HPDE6-E6E7 (cell line): ENCODE data around the gene ELP6.

Experiments
- DNase-seq: peaks from one replicate; pipeline ENCODE4 v3.0.0; 2011; ENCODE audit warnings: missing footprints; ENCODE audit errors: extremely low spot score

The ELP6 gene

GRCh38 chr3:47513125-47513929, at the start of gene ELP6:
Gene ELP6, minus strand, starts transcription at chr3:47513712. Its CDS starts 122 bp downstream, at chr3:47513590.
- peak; percentile 64 for DNase-seq

- no peak for DNase-seq
Measured at GRCh38 chr3:47556351-47556750, 42.8 kb upstream of the ELP6 start.

GRCh38 chr3:47554335-47554734, 40.8 kb upstream of the ELP6 start:
- DNase-seq, result no peak

- no peak for DNase-seq
Measured at GRCh38 chr3:47553407-47553806, 39.9 kb upstream of the ELP6 start.

GRCh38 chr3:47542471-47543173, 29.1 kb upstream of the ELP6 start:
- DNase-seq, result no peak

GRCh38 chr3:47541583-47542108, 28.1 kb upstream of the ELP6 start:
- DNase-seq, result no peak

- no peak for DNase-seq
Measured at GRCh38 chr3:47540281-47540680, 26.8 kb upstream of the ELP6 start.

- no peak for DNase-seq
Measured at GRCh38 chr3:47536967-47537366, 23.5 kb upstream of the ELP6 start.

- DNase-seq, result no peak
Measured at GRCh38 chr3:47536221-47536891, 22.8 kb upstream of the ELP6 start.

- no peak for DNase-seq
Measured at GRCh38 chr3:47533996-47534454, 20.5 kb upstream of the ELP6 start.

GRCh38 chr3:47533481-47533880, 20.0 kb upstream of the ELP6 start:
- DNase-seq, result no peak

- no peak for DNase-seq
Measured at GRCh38 chr3:47527952-47528725, 14.6 kb upstream of the ELP6 start.

GRCh38 chr3:47525617-47526016, 12.1 kb upstream of the ELP6 start:
- DNase-seq, result no peak

GRCh38 chr3:47523310-47524073, 10.0 kb upstream of the ELP6 start:
- no peak for DNase-seq

- peak; percentile 39 for DNase-seq
Measured at GRCh38 chr3:47522082-47522987, 8.8 kb upstream of the ELP6 start.

GRCh38 chr3:47520756-47521155, 7.2 kb upstream of the ELP6 start:
- DNase-seq, result no peak

- no peak for DNase-seq
Measured at GRCh38 chr3:47517937-47518336, 4.4 kb upstream of the ELP6 start.

GRCh38 chr3:47515864-47516319, 2.4 kb upstream of the ELP6 start:
- DNase-seq, result no peak

- DNase-seq, result no peak
Measured at GRCh38 chr3:47515100-47515499, 1.6 kb upstream of the ELP6 start.
